HUES64 (cell line): ENCODE results near the gene TBC1D2B.

Experiments
- H3K27ac ChIP-seq: 2 replicates; pipeline ENCODE4 v1.7.0; 2013; ENCODE audit warnings: low read depth, low read length, inconsistent platforms
- H3K27me3 ChIP-seq: 2 replicates; pipeline ENCODE4 v1.6.1; 2013; ENCODE audit warnings: mild to moderate bottlenecking, low read length; ENCODE audit not compliant: insufficient read depth
- H3K36me3 ChIP-seq: 2 replicates; pipeline ENCODE4 v1.6.1; 2013; ENCODE audit warnings: mild to moderate bottlenecking, low read length; ENCODE audit not compliant: insufficient read depth
- H3K4me1 ChIP-seq: 2 replicates; pipeline ENCODE4 v1.6.1; 2013; ENCODE audit warnings: mild to moderate bottlenecking, low read length, moderate library complexity; ENCODE audit not compliant: insufficient read depth
- H3K4me3 ChIP-seq: 2 replicates; pipeline ENCODE4 v1.5.1; 2013; ENCODE audit warnings: mild to moderate bottlenecking, low read length, moderate library complexity
- H3K9ac ChIP-seq: 2 replicates; pipeline ENCODE4 v1.6.1; 2013; ENCODE audit warnings: mild to moderate bottlenecking, low read depth, low read length
- H3K9me3 ChIP-seq: 2 replicates; pipeline ENCODE4 v1.6.1; 2013; ENCODE audit warnings: low read depth, low read length; ENCODE audit not compliant: insufficient read depth
- WGBS: fragments of 150-250, 120-280 bp; methylation state at CpG from one replicate; pipeline ENCODE4 v1.1.7; 2013; ENCODE audit warnings: missing lambda C conversion rate; 5-methylcytosine and 5-hydroxymethylcytosine counted together

Gene TBC1D2B

GRCh38 chr15:78023081-78023665 is 54.3 kb downstream of the TBC1D2B start:
- no peaks in the 10 kb centered on the region for H3K9me3 ChIP-seq
- H3K27me3 ChIP-seq = no peaks in the 10 kb centered on the region
- peaks cover 16% of the 10 kb centered on the region for H3K36me3 ChIP-seq
- no peak overlapping the region for H3K9ac ChIP-seq
- 90% methylated on average over 6 of the region's 6 CpGs for WGBS
- no peaks in the 10 kb centered on the region for H3K4me1 ChIP-seq
- no peak overlapping the region for H3K27ac ChIP-seq
- H3K4me3 ChIP-seq = no peak overlapping the region

- no peaks in the 10 kb centered on the region for H3K9me3 ChIP-seq
- no peak overlapping the region for H3K27ac ChIP-seq
- no peak overlapping the region for H3K4me3 ChIP-seq
- H3K4me1 ChIP-seq = no peaks in the 10 kb centered on the region
- H3K9ac ChIP-seq = no peak overlapping the region
- no peaks in the 10 kb centered on the region for H3K27me3 ChIP-seq
- WGBS = 96% methylated on average over 12 of the region's 12 CpGs
- peaks cover 20% of the 10 kb centered on the region for H3K36me3 ChIP-seq
These were observed 55.8 kb downstream of the TBC1D2B start for GRCh38 chr15:78021761-78022160.

- Histone ChIP-seq H3K4me1 (no peaks in the 10 kb centered on the region), H3K9ac (no peak overlapping the region), H3K4me3 (no peak overlapping the region), H3K27ac (no peak overlapping the region), H3K9me3 (no peaks in the 10 kb centered on the region), H3K27me3 (no peaks in the 10 kb centered on the region), H3K36me3 (peaks cover 32% of the 10 kb centered on the region)
- WGBS = 100% methylated on average over 2 of the region's 2 CpGs
These were observed 57.5 kb downstream of the TBC1D2B start for GRCh38 chr15:78020007-78020406.

GRCh38 chr15:78018946-78019644 is 58.4 kb downstream of the TBC1D2B start:
- H3K36me3 ChIP-seq = peaks cover 30% of the 10 kb centered on the region
- H3K4me3 ChIP-seq = no peak overlapping the region
- H3K27ac ChIP-seq = no peak overlapping the region
- WGBS = 90% methylated on average over 11 of the region's 11 CpGs
- H3K9ac ChIP-seq = no peak overlapping the region
- H3K4me1 ChIP-seq = no peaks in the 10 kb centered on the region
- no peaks in the 10 kb centered on the region for H3K27me3 ChIP-seq
- H3K9me3 ChIP-seq = no peaks in the 10 kb centered on the region

- no peak overlapping the region for H3K4me3 ChIP-seq
- no peaks in the 10 kb centered on the region for H3K27me3 ChIP-seq
- H3K4me1 ChIP-seq = no peaks in the 10 kb centered on the region
- no peak overlapping the region for H3K27ac ChIP-seq
- peaks cover 23% of the 10 kb centered on the region for H3K36me3 ChIP-seq
- no peaks in the 10 kb centered on the region for H3K9me3 ChIP-seq
- 96% methylated on average over 4 of the region's 4 CpGs for WGBS
- H3K9ac ChIP-seq = no peak overlapping the region
These were observed 59.1 kb downstream of the TBC1D2B start for GRCh38 chr15:78018445-78018844.

GRCh38 chr15:78016860-78017259 is 60.7 kb downstream of the TBC1D2B start:
- H3K9ac ChIP-seq = no peak overlapping the region
- H3K27me3 ChIP-seq = no peaks in the 10 kb centered on the region
- no peaks in the 10 kb centered on the region for H3K9me3 ChIP-seq
- no peak overlapping the region for H3K27ac ChIP-seq
- peaks cover 33% of the 10 kb centered on the region for H3K36me3 ChIP-seq
- WGBS = 95% methylated on average over 1 of the region's 1 CpG
- H3K4me3 ChIP-seq = no peak overlapping the region
- no peaks in the 10 kb centered on the region for H3K4me1 ChIP-seq

- H3K9ac ChIP-seq = no peak overlapping the region
- H3K27ac ChIP-seq = no peak overlapping the region
- H3K4me1 ChIP-seq = no peaks in the 10 kb centered on the region
- 96% methylated on average over 8 of the region's 8 CpGs for WGBS
- peaks cover 41% of the 10 kb centered on the region for H3K36me3 ChIP-seq
- H3K27me3 ChIP-seq = no peaks in the 10 kb centered on the region
- H3K4me3 ChIP-seq = no peak overlapping the region
- H3K9me3 ChIP-seq = no peaks in the 10 kb centered on the region
These were observed 64.9 kb downstream of the TBC1D2B start for GRCh38 chr15:78012643-78013077.

GRCh38 chr15:78010067-78010466 is 67.4 kb downstream of the TBC1D2B start:
- Histone ChIP-seq H3K4me1 (no peaks in the 10 kb centered on the region), H3K36me3 (peaks cover 22% of the 10 kb centered on the region), H3K9me3 (no peaks in the 10 kb centered on the region), H3K27ac (no peak overlapping the region), H3K9ac (no peak overlapping the region), H3K27me3 (no peaks in the 10 kb centered on the region), H3K4me3 (no peak overlapping the region)
- 81% methylated on average over 4 of the region's 4 CpGs for WGBS

GRCh38 chr15:78007964-78008886 is 69.3 kb downstream of the TBC1D2B start:
- Histone ChIP-seq H3K9ac (no peak overlapping the region), H3K4me3 (no peak overlapping the region), H3K27me3 (no peaks in the 10 kb centered on the region), H3K36me3 (peaks cover 21% of the 10 kb centered on the region), H3K27ac (no peak overlapping the region), H3K9me3 (no peaks in the 10 kb centered on the region), H3K4me1 (no peaks in the 10 kb centered on the region)
- WGBS = 95% methylated on average over 17 of the region's 17 CpGs

GRCh38 chr15:78007211-78007931 is 70.1 kb downstream of the TBC1D2B start:
- H3K36me3 ChIP-seq = peaks cover 17% of the 10 kb centered on the region

More at GRCh38 chr15:78007211-78007931, 70.1 kb downstream of the TBC1D2B start:
- Histone ChIP-seq H3K9ac (no peak overlapping the region), H3K27me3 (no peaks in the 10 kb centered on the region), H3K9me3 (no peaks in the 10 kb centered on the region), H3K4me3 (no peak overlapping the region), H3K27ac (no peak overlapping the region), H3K4me1 (no peaks in the 10 kb centered on the region)
- WGBS = 93% methylated on average over 11 of the region's 11 CpGs
